ENCODE data around the gene SH3BGRL2. TPM values are rescaled to one million over a fixed set of nuclear protein-coding genes. Genes with fewer than 3 reads are reported as not detected.

The SH3BGRL2 gene
- total RNA-seq, 1 experiment from 2014 or later, result 13.8 TPM

DNA sequence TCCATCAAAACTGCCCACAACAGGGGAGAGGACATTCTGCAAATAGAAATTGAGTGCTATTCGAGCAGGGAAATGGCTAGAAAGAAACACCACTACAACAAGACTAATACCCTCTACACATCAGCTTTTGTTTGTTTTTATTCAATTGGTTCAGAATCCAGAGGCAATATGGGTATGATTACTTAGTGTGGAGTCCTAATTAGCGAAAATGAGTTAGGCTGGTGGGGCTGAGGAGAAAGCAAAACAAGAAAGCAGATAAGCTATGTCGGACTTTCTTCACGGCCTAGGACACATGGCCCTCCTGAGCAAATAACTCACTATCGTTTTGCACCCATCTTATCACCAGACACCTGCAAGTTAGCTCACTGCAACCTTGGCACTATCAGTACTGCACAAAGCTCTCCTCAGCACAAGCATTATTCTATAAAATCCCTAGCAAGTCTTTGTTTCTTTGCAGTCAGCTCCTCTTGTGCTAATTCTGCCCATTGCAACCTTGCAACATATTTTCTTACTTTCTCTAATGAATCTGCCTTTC lies 31.3 kb upstream of the SH3BGRL2 start:
- ATAC-seq, result no peak
- CTCF ChIA-PET, result no interaction called here

DNA sequence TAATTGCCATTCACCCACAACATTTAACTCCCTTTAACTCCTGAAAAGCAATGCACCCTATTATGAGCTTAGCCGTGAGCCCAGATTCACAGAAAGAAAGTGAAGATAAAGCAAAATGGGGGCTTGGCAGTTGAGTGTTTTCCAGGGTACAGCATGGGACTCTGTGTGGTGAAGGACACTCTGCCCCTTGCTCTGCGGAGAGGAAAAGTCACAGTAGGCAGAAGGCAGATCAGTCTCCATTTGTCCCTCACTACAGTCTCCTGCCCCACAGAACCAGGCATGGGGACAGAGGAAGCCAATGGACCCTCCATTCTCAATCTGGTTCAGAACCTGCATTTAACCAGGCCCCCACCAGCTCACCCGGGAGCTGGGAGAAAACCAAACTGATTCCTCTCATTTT lies 30.8 kb upstream of the SH3BGRL2 start:
- no peak overlapping the region for H3K4me3 Mint-ChIP-seq
- no peaks in the 10 kb centered on the region for H3K27me3 Mint-ChIP-seq (ENCODE audit: low read depth)
- TF ChIP-seq NR2C2 (CRISPR knock-in tag; IDR thresholded peaks at IDR 0.05), result no peak
- no peak for TF ChIP-seq PRRX2 (CRISPR knock-in tag; IDR thresholded peaks at IDR 0.05)
- H3K9me3 Mint-ChIP-seq, result no peaks in the 10 kb centered on the region
- no peaks in the 10 kb centered on the region for H3K4me1 Mint-ChIP-seq
- no peak overlapping the region for H3K27ac Mint-ChIP-seq
- DNase-seq (ENCODE audit: low spot score) (no peak), ATAC-seq (no peak)
- ChIA-PET POLR2A (no interaction called here), CTCF (no interaction called here)
- no peaks in the 10 kb centered on the region for H3K36me3 Mint-ChIP-seq

More for the DNA sequence above, 31.3 kb upstream of the SH3BGRL2 start:
- H3K4me1 Mint-ChIP-seq, result no peaks in the 10 kb centered on the region
- no peak for TF ChIP-seq IRF2 (CRISPR knock-in tag; IDR thresholded peaks at IDR 0.05; ENCODE audit: borderline replicate concordance, low read depth)
- no peak for TF ChIP-seq ZNF138 (CRISPR knock-in tag; conservative IDR thresholded peaks at IDR 0.05)
- TF ChIP-seq ZNF416 (CRISPR knock-in tag; IDR thresholded peaks at IDR 0.05), result no peak
- TF ChIP-seq ZNF281 (CRISPR knock-in tag; IDR thresholded peaks at IDR 0.05), result no peak
- no peak for TF ChIP-seq JAZF1 (CRISPR knock-in tag; IDR thresholded peaks at IDR 0.05)
- TF ChIP-seq KAT7 (CRISPR knock-in tag; IDR thresholded peaks at IDR 0.05; ENCODE audit: borderline replicate concordance), result no peak
- TF ChIP-seq E2F5 (CRISPR knock-in tag; IDR thresholded peaks at IDR 0.05), result no peak
- TF ChIP-seq ZBTB21 (CRISPR knock-in tag; IDR thresholded peaks at IDR 0.05; ENCODE audit: borderline replicate concordance), result no peak
- TF ChIP-seq ELF4 (CRISPR knock-in tag; IDR thresholded peaks at IDR 0.05; ENCODE audit: low read depth), result no peak
- TF ChIP-seq, protein P1, sequence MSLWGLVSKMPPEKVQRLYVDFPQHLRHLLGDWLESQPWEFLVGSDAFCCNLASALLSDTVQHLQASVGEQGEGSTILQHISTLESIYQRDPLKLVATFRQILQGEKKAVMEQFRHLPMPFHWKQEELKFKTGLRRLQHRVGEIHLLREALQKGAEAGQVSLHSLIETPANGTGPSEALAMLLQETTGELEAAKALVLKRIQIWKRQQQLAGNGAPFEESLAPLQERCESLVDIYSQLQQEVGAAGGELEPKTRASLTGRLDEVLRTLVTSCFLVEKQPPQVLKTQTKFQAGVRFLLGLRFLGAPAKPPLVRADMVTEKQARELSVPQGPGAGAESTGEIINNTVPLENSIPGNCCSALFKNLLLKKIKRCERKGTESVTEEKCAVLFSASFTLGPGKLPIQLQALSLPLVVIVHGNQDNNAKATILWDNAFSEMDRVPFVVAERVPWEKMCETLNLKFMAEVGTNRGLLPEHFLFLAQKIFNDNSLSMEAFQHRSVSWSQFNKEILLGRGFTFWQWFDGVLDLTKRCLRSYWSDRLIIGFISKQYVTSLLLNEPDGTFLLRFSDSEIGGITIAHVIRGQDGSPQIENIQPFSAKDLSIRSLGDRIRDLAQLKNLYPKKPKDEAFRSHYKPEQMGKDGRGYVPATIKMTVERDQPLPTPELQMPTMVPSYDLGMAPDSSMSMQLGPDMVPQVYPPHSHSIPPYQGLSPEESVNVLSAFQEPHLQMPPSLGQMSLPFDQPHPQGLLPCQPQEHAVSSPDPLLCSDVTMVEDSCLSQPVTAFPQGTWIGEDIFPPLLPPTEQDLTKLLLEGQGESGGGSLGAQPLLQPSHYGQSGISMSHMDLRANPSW (CRISPR knock-in tag; conservative IDR thresholded peaks at IDR 0.05; ENCODE audit: low read depth), result no peak
- no peak for TF ChIP-seq MAX (CRISPR knock-in tag; IDR thresholded peaks at IDR 0.05)
- no peaks in the 10 kb centered on the region for H3K9me3 Mint-ChIP-seq
- no peak overlapping the region for H3K4me3 Mint-ChIP-seq
- POLR2A ChIA-PET, result no interaction called here
- H3K27ac Mint-ChIP-seq, result no peak overlapping the region
- H3K27me3 Mint-ChIP-seq (ENCODE audit: low read depth), result no peaks in the 10 kb centered on the region
- DNase-seq (ENCODE audit: low spot score), result no peak
- H3K36me3 Mint-ChIP-seq, result no peaks in the 10 kb centered on the region

DNA sequence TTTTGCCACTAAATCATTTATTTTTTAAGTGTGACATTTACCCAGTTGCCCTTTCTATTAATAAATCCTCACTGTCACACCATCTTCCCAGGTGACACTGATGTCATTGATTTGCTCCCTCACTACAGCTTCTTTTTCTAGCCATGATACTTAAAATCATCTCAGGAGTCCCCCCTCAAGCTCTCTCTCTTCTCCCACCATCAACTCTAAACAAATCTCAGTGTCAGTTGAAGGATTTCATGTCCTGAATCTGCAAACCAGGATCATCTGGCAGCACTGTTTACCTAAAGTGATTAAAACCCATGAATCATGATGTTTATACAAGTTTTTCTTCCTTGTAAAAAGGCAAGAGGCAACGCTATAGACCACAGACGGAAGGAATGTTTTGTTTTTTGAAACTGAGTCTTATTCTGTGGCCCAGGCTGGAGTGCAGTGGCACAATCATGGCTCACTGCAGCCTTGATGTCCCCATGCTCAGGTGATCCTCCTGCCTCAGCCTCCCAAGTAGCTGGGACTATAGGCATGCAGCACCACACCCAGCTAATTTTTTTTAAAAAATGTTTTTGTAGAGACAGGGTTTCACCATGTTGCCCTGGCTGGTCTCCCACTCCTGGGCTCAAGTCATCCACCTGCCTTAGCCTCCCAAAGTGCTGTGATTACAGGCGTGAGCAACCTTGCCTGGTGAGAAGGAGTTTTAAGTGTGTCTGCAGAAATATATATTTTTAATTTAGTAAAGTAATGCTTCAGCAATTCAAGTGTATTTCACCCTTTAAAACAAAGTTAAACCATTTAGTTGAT lies 30.1 kb upstream of the SH3BGRL2 start:
- POLR2A ChIA-PET, result no interaction called here
- H3K27ac Mint-ChIP-seq, result no peak overlapping the region; the same call in 1 of the 2 replicates
- TF ChIP-seq MYBL2 (CRISPR knock-in tag; IDR thresholded peaks at IDR 0.05) (no peak), FOXP1 (CRISPR knock-in tag; IDR thresholded peaks at IDR 0.05; ENCODE audit: borderline replicate concordance) (no peak), CREM (CRISPR knock-in tag; IDR thresholded peaks at IDR 0.05) (no peak), ZNF671 (CRISPR knock-in tag; IDR thresholded peaks at IDR 0.05) (no peak), NFE2L1 (CRISPR knock-in tag; IDR thresholded peaks at IDR 0.05) (no peak), OVOL2 (CRISPR knock-in tag; IDR thresholded peaks at IDR 0.05; ENCODE audit: borderline replicate concordance) (no peak), CREB1 (CRISPR knock-in tag; IDR thresholded peaks at IDR 0.05) (no peak), ZNF121 (CRISPR knock-in tag; IDR thresholded peaks at IDR 0.05) (no peak), ZNF423 (CRISPR knock-in tag; IDR thresholded peaks at IDR 0.05) (no peak), TEAD1 (CRISPR knock-in tag; IDR thresholded peaks at IDR 0.05) (no peak), MAX (CRISPR knock-in tag; IDR thresholded peaks at IDR 0.05) (no peak), KAT7 (CRISPR knock-in tag; IDR thresholded peaks at IDR 0.05; ENCODE audit: borderline replicate concordance) (no peak)
- TF ChIP-seq, protein P2, sequence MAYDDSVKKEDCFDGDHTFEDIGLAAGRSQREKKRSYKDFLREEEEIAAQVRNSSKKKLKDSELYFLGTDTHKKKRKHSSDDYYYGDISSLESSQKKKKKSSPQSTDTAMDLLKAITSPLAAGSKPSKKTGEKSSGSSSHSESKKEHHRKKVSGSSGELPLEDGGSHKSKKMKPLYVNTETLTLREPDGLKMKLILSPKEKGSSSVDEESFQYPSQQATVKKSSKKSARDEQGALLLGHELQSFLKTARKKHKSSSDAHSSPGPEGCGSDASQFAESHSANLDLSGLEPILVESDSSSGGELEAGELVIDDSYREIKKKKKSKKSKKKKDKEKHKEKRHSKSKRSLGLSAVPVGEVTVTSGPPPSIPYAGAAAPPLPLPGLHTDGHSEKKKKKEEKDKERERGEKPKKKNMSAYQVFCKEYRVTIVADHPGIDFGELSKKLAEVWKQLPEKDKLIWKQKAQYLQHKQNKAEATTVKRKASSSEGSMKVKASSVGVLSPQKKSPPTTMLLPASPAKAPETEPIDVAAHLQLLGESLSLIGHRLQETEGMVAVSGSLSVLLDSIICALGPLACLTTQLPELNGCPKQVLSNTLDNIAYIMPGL (CRISPR knock-in tag; IDR thresholded peaks at IDR 0.05), result no peak

More for the DNA sequence above, 30.1 kb upstream of the SH3BGRL2 start:
- CTCF ChIA-PET, result interaction anchor here (0.6 kb wide), 1 partner anchor 67 kb away, joined by 4 read pairs; no protein-coding TSS in a partner anchor
- Mint-ChIP-seq H3K4me3 (no peak overlapping the region), H3K9me3 (no peaks in the 10 kb centered on the region), H3K4me1 (no peaks in the 10 kb centered on the region), H3K27me3 (ENCODE audit: low read depth) (no peaks in the 10 kb centered on the region), H3K36me3 (no peaks in the 10 kb centered on the region)
- ATAC-seq (no peak), DNase-seq (ENCODE audit: low spot score) (no peak)
